GM19193 (cell line): Measurements from ENCODE around the gene MED13.
A peak's percentile ranks its signal among the peaks of the same experiment; 100 is the strongest.

Experiments
- POLR2A ChIP-seq: IDR thresholded peaks from 4 replicates; pipeline ENCODE4 v1.6.1; 2011; ENCODE audit not compliant: insufficient read depth, insufficient read length; ENCODE audit errors: extremely low read depth

MED13 gene

GRCh38 chr17:61942085-61942484, 123.0 kb downstream of the MED13 start:
- TF ChIP-seq POLR2A, result no peak

GRCh38 chr17:61928101-61928436, 137.0 kb downstream of the MED13 start:
- TF ChIP-seq POLR2A, result no peak

- TF ChIP-seq POLR2A, result peak; percentile 95
Measured at GRCh38 chr17:61927208-61928100, 137.6 kb downstream of the MED13 start, which contains the start of gene INTS2. Gene INTS2, minus strand, starts transcription at chr17:61927982. Its CDS starts 1,338 bp downstream, at chr17:61926644.

- no peak for TF ChIP-seq POLR2A
Measured at GRCh38 chr17:61926826-61927207, 138.3 kb downstream of the MED13 start.

DNA sequence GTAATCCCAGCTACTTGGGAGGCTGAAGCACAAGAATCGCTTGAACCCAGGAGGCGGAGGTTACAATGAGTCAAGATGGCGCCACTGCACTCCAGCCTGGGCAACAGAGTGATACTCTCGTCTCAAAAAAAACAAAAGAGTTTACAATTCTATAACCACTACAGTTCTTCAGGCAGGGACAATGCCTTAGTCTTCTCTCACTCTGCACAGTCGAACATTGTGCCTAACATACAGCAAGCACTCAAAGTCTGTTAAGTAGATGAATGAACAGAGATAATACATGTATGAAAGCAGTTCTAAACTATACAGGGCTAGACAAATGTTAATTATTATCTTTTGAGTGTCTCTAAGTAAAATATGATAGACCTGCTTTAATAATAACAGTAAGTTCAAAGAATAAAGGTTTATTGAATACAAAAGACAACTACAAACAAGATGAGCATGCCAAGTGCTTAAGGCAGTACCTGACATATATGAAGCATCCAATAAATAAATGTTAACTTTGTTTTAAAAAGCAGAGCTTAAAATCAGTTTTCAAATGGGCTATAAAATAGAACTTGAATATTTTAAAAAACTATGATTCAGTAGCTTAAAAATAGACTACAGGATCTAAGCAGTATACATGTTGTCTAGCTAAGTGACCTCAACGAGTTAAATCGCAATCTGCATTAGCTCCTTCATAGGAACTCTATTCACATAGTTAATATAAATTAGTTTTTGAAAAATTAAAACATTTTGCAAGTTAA, 156.6 kb downstream of the MED13 start:
- TF ChIP-seq POLR2A, result no peak

DNA sequence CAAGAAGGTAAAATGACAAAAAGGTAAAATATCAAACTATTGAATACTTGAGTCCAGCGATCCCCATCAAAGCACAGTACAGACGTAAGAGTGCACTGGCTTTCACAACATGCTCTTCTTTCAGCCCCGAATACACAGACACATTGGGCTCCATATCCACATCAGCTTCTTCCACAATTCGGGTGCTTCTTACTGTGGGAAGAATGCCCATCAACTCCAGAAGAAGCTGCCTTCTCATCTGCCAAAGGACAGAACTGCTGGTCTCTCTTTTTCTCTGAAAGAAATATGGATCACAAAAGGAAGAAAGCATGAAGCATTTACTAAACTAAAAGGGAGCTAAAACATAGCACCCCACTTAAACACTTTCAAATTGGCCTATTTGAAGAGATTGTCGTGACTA, 157.7 kb downstream of the MED13 start:
- TF ChIP-seq POLR2A, result no peak

- no peak for TF ChIP-seq POLR2A
Measured at GRCh38 chr17:61904094-61904710, 160.9 kb downstream of the MED13 start.

GRCh38 chr17:61903251-61903650, 161.8 kb downstream of the MED13 start:
- TF ChIP-seq POLR2A, result no peak

GRCh38 chr17:61897548-61898180, 167.4 kb downstream of the MED13 start:
- TF ChIP-seq POLR2A, result no peak

- TF ChIP-seq POLR2A, result no peak
Measured at GRCh38 chr17:61895391-61895790, 169.7 kb downstream of the MED13 start.
